Measurements from ENCODE around the gene FGF18. TPM values are rescaled to one million over a fixed set of nuclear protein-coding genes. Genes with fewer than 3 reads are reported as not detected.
"Not testable (repeated sequence)": the region's sequence is repeated elsewhere in the genome, so short reads cannot be mapped to it uniquely, and the experiment has no call there.

The FGF18 gene
- total and polyA plus RNA-seq, 2 donors (not counting 3 experiments of a cell fraction or from before 2014, with no cell fraction given), result 0.04 to 0.27 TPM

GRCh38 chr5:171398660-171399059 lies 20.8 kb upstream of the FGF18 start:
- POLR2A ChIA-PET, result interaction anchor here (1.0 kb wide), 1 partner anchor 10 kb away, joined by 4 read pairs; no protein-coding TSS in a partner anchor
- CTCF ChIA-PET, result interaction anchor here (1.1 kb wide), 1 partner anchor 20 kb away, joined by 4 read pairs; no protein-coding TSS in a partner anchor

GRCh38 chr5:171400169-171400568 lies 19.3 kb upstream of the FGF18 start:
- dilution Hi-C loops (cut with MboI; ENCODE audit: extremely low pct_ligation_motif_present, low sequenced_read_pairs) (no loop called here), intact Hi-C loops (cut with micrococcal nuclease) (no loop called here)
- no peak overlapping the region for H2AFZ ChIP-seq (ENCODE audit: low read depth, low read length)
- TF ChIP-seq POLR2AphosphoS5 (IDR thresholded peaks at IDR 0.05; ENCODE audit: insufficient read depth, low read depth, low read length) (no peak), MYC (IDR thresholded peaks at IDR 0.05; ENCODE audit: low read depth, low read length) (no peak), EZH2 (IDR thresholded peaks at IDR 0.05; ENCODE audit: borderline replicate concordance, low read depth, low read length, severe bottlenecking) (no peak), POLR2A (IDR thresholded peaks at IDR 0.05; ENCODE audit: low read depth, low read length) (no peak), JUN (IDR thresholded peaks at IDR 0.05; ENCODE audit: borderline replicate concordance, insufficient read depth, insufficient read length, low read depth) (no peak), FOS (IDR thresholded peaks at IDR 0.05; ENCODE audit: borderline replicate concordance, insufficient read depth, low read length) (no peak), GATA2 (IDR thresholded peaks at IDR 0.05; ENCODE audit: insufficient read depth, insufficient read length, low read depth, low read length) (no peak), CTCF (IDR thresholded peaks at IDR 0.05; ENCODE audit: extremely low read depth in 1 of 2, insufficient read depth in 1 of 2, low read depth in 1 of 2, low read length in 2 of 2) (no peak), MAX (IDR thresholded peaks at IDR 0.05; ENCODE audit: insufficient read depth, insufficient read length) (no peak)
- BruUV-seq (replicated peaks), result no TSS peak
- H3K4me3 ChIP-seq (replicated peaks in 1 of 3; ENCODE audit: insufficient read depth in 1 of 3, low read depth in 1 of 3, low read length in 3 of 3), result no peak overlapping the region
- no peak overlapping the region for H3K27ac ChIP-seq (ENCODE audit: insufficient read depth, low read depth, low read length)
- ChIA-PET CTCF (no interaction called here), POLR2A (no interaction called here)
- H3K4me2 ChIP-seq (ENCODE audit: insufficient read depth, low read length), result no peak overlapping the region
- H3K36me3 ChIP-seq (ENCODE audit: control insufficient read depth in 2 of 2, extremely low read depth in 1 of 2, insufficient read depth in 2 of 2, low read length in 2 of 2), result peaks cover 21 to 41% of the 10 kb centered on the region in 2 experiments
- H3K9me1 ChIP-seq (replicated peaks; ENCODE audit: control insufficient read depth, extremely low read depth, insufficient read depth, low read length), result no peaks in the 10 kb centered on the region
- peaks cover 73% of the 10 kb centered on the region for H3K79me2 ChIP-seq (ENCODE audit: control insufficient read depth, insufficient read depth, low read length)
- peak overlapping the region; percentile 3 for H3K9ac ChIP-seq (replicated peaks; ENCODE audit: extremely low read depth, insufficient read depth, low read length)
- DNase-seq (ENCODE audit: low read depth, low spot score), result no peak
- H3K27me3 ChIP-seq (ENCODE audit: control insufficient read depth in 2 of 2, insufficient read depth in 2 of 2, low read length in 2 of 2), result no peaks in the 10 kb centered on the region
- H3K4me1 ChIP-seq (ENCODE audit: control insufficient read depth, extremely low read depth, insufficient read depth, low read length), result peaks cover 5% of the 10 kb centered on the region
- H3K9me3 ChIP-seq (replicated peaks; ENCODE audit: control insufficient read depth, insufficient read depth, low read length), result no peaks in the 10 kb centered on the region
- no peak for FAIRE-seq
- H4K20me1 ChIP-seq (replicated peaks; ENCODE audit: control insufficient read depth, extremely low read depth, insufficient read depth, low read length), result peaks cover 25% of the 10 kb centered on the region

More at GRCh38 chr5:171398660-171399059, 20.8 kb upstream of the FGF18 start:
- H3K4me3 ChIP-seq (replicated peaks in 1 of 3; ENCODE audit: insufficient read depth in 1 of 3, low read depth in 1 of 3, low read length in 3 of 3); dilution Hi-C loops (cut with MboI; ENCODE audit: extremely low pct_ligation_motif_present, low sequenced_read_pairs); H2AFZ ChIP-seq (ENCODE audit: low read depth, low read length); DNase-seq (ENCODE audit: low read depth, low spot score); intact Hi-C loops (cut with micrococcal nuclease); BruUV-seq (replicated peaks); H3K4me2 ChIP-seq (ENCODE audit: insufficient read depth, low read length); H3K27me3 ChIP-seq (ENCODE audit: control insufficient read depth in 2 of 2, insufficient read depth in 2 of 2, low read length in 2 of 2); H3K27ac ChIP-seq (ENCODE audit: insufficient read depth, low read depth, low read length); H3K9me1 ChIP-seq (replicated peaks; ENCODE audit: control insufficient read depth, extremely low read depth, insufficient read depth, low read length); H3K9me3 ChIP-seq (replicated peaks; ENCODE audit: control insufficient read depth, insufficient read depth, low read length); H3K4me1 ChIP-seq (ENCODE audit: control insufficient read depth, extremely low read depth, insufficient read depth, low read length); FAIRE-seq; H3K9ac ChIP-seq (replicated peaks; ENCODE audit: extremely low read depth, insufficient read depth, low read length): not testable (repeated sequence)
- Histone ChIP-seq H3K79me2 (ENCODE audit: control insufficient read depth, insufficient read depth, low read length) (peaks cover 82% of the 10 kb centered on the region), H4K20me1 (replicated peaks; ENCODE audit: control insufficient read depth, extremely low read depth, insufficient read depth, low read length) (peaks cover 23% of the 10 kb centered on the region), H3K36me3 (ENCODE audit: control insufficient read depth in 2 of 2, extremely low read depth in 1 of 2, insufficient read depth in 2 of 2, low read length in 2 of 2) (peaks cover 31 to 43% of the 10 kb centered on the region in 2 experiments)
- peak; percentile 12 for TF ChIP-seq POLR2AphosphoS5 (IDR thresholded peaks at IDR 0.05; ENCODE audit: insufficient read depth, low read depth, low read length)

Measured in endothelial cell of umbilical vein (primary cell).